ENCODE measurements around the gene GALNT13.

DNA sequence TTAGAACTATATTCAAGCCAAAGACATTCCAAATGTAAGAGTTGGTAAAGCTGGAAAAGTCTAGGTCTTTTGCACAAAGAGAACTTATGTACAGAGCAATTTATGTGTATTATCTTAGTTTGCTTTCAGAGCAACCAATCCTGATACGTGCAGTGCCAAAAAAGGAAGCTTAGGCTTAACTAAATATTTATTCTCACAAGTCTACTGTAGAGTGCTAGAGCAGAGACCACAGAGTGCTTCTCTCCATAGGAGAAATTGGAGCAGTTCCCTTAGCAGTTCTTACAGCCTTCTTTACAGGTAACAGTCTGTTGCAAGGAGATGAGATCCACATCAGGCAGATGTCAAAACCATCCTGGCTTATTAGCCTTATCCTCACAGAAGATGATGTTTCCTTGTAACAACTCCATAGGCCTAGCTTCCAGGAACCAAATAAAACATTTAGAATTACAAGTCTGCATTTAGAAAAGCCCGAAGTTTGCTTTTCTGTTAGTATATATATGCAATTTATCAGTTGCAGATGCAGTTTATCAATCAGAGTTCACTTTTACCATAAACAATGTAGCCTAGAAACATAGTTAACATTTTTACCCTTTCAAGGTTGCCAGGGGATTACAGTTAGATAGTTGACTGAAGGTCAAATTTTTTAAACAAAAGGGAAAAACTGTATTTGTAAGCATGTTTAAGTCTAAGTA, 576.2 kb downstream of the GALNT13 start:
- no peak for TF ChIP-seq CTCF (IDR thresholded peaks at IDR 0.05; ENCODE audit: insufficient read depth, low read depth, low read length)
- TF ChIP-seq EZH2 (IDR thresholded peaks at IDR 0.05; ENCODE audit: insufficient read depth, low read length): no peak
